Activated CD8-positive, alpha-beta T cell treated with anti-CD3 and anti-CD28 coated beads for 36 hours (primary cell): ENCODE measurements around the gene S100B. TPM values are rescaled to one million over a fixed set of nuclear protein-coding genes. Genes with fewer than 3 reads are reported as not detected.

Experiments used
- ATAC-seq: fragments of 200-7000 bp; cut with Tn5 transposase; one replicate; pipeline ENCODE4 v1.10.0; 2021; ENCODE audit warnings: mild to moderate bottlenecking, moderate library complexity
- CTCF ChIA-PET: fragments of 350-600 bp; sonication (Branson Sonifier 250); formaldehyde crosslinking; loops from one replicate; lab custom pipeline; 2021; ENCODE audit warnings: antibody characterized with exemption; lab: Charles Lee
- POLR2A ChIA-PET: fragments of 350-600 bp; sonication (Branson Sonifier 250); formaldehyde crosslinking; loops from one replicate; lab custom pipeline; 2021; ENCODE audit warnings: antibody characterized with exemption; lab: Charles Lee
- DNase-seq: peaks from one replicate; pipeline ENCODE4 v3.0.0-alpha.2; 2020
- H3K27ac Mint-ChIP-seq: one replicate; pipeline ENCODE4 v1.8.0; 2021; ENCODE audit warnings: mild to moderate bottlenecking, mixed read lengths
- H3K27me3 Mint-ChIP-seq: one replicate; pipeline ENCODE4 v1.8.0; 2021; ENCODE audit warnings: mixed read lengths
- H3K36me3 Mint-ChIP-seq: one replicate; pipeline ENCODE4 v1.8.0; 2021; ENCODE audit warnings: low read depth, mixed read lengths
- H3K4me1 Mint-ChIP-seq: one replicate; pipeline ENCODE4 v1.8.0; 2021; ENCODE audit warnings: low read depth, mixed read lengths
- H3K4me3 Mint-ChIP-seq: one replicate; pipeline ENCODE4 v1.8.0; 2021; ENCODE audit warnings: mild to moderate bottlenecking, moderate library complexity, mixed read lengths
- H3K9me3 Mint-ChIP-seq: one replicate; pipeline ENCODE4 v1.8.0; 2021; ENCODE audit warnings: mixed read lengths
- intact Hi-C: fragments of 100-400 bp; cut with micrococcal nuclease; formaldehyde crosslinking; loops from one replicate; pipeline ENCODE4 v1.10.0; 2022
- total RNA-seq, 2 experiments: library from RNA; stranded (reverse); gene quantifications; one replicate each; pipeline ENCODE4 v1.2.3, GENCODE V29; 2021
- TF ChIP-seq, protein P1 (sequence below): fragments of 200-600 bp; IDR thresholded peaks from one replicate; pipeline ENCODE4 v1.8.0; 2022; ENCODE audit warnings: antibody characterized with exemption, mild to moderate bottlenecking

S100B gene
- total RNA-seq, 2 experiments from 2014 or later: 2.7 to 3.0 TPM

DNA sequence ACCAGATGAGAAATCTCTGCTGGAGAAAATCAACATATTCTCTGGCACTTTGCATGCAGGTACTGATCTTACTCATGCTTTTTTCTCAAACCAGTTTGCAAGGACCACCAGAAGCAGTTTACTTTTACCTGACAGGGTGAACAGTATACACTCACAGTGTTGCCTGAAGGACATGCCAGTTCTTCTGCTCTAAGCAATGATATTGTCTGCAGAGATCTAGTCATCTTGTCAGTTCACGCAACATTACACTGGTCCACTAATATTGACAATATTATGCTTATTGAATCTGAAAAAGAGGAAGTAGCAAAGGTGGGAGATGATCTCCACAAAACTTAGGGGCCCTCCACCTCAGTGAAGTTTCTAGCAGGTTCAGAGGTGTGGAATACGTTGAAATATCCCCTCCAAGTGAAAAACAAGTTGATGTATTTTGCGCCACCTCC is 3.8 kb upstream of the S100B start:
- no peak for ATAC-seq
- CTCF ChIA-PET: interaction anchor here (0.9 to 1.4 kb wide), 3 partner anchors 11 to 42 kb away, joined by 3 to 4 read pairs (median 3); no protein-coding TSS in a partner anchor
- H3K27ac Mint-ChIP-seq: no peak overlapping the region
- POLR2A ChIA-PET: no interaction called here
- intact Hi-C loops: no loop called here
- TF ChIP-seq, protein P1, sequence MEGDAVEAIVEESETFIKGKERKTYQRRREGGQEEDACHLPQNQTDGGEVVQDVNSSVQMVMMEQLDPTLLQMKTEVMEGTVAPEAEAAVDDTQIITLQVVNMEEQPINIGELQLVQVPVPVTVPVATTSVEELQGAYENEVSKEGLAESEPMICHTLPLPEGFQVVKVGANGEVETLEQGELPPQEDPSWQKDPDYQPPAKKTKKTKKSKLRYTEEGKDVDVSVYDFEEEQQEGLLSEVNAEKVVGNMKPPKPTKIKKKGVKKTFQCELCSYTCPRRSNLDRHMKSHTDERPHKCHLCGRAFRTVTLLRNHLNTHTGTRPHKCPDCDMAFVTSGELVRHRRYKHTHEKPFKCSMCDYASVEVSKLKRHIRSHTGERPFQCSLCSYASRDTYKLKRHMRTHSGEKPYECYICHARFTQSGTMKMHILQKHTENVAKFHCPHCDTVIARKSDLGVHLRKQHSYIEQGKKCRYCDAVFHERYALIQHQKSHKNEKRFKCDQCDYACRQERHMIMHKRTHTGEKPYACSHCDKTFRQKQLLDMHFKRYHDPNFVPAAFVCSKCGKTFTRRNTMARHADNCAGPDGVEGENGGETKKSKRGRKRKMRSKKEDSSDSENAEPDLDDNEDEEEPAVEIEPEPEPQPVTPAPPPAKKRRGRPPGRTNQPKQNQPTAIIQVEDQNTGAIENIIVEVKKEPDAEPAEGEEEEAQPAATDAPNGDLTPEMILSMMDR: no peak
- no peaks in the 10 kb centered on the region for H3K36me3 Mint-ChIP-seq
- no peak for DNase-seq
- peaks cover 36% of the 10 kb centered on the region for H3K4me1 Mint-ChIP-seq
- H3K4me3 Mint-ChIP-seq: no peak overlapping the region
- H3K9me3 Mint-ChIP-seq: peaks cover 3% of the 10 kb centered on the region
- H3K27me3 Mint-ChIP-seq: no peaks in the 10 kb centered on the region

GRCh38 chr21:46607636-46608035 is 2.8 kb upstream of the S100B start:
- H3K36me3 Mint-ChIP-seq: no peaks in the 10 kb centered on the region
- intact Hi-C loops: no loop called here
- no peak overlapping the region for H3K27ac Mint-ChIP-seq
- CTCF ChIA-PET: interaction anchor here (0.9 to 1.3 kb wide), 3 partner anchors 11 to 13 kb away, joined by 3 to 4 read pairs (median 4); no protein-coding TSS in a partner anchor
- TF ChIP-seq, protein P1: no peak
- POLR2A ChIA-PET: no interaction called here
- H3K4me1 Mint-ChIP-seq: peaks cover 38% of the 10 kb centered on the region
- no peak overlapping the region for H3K4me3 Mint-ChIP-seq
- H3K9me3 Mint-ChIP-seq: peaks cover 3% of the 10 kb centered on the region
- DNase-seq (no peak), ATAC-seq (no peak)
- no peaks in the 10 kb centered on the region for H3K27me3 Mint-ChIP-seq

- TF ChIP-seq, protein P1: no peak
- intact Hi-C loops: no loop called here
- H3K9me3 Mint-ChIP-seq: peaks cover 3% of the 10 kb centered on the region
- CTCF ChIA-PET: no interaction called here
- H3K4me3 Mint-ChIP-seq: no peak overlapping the region
- POLR2A ChIA-PET: interaction anchor here (1.1 to 1.7 kb wide), 5 partner anchors 9 to 46 kb away, joined by 3 to 19 read pairs (median 5); partner anchors contain the start of gene PRMT2
- H3K27me3 Mint-ChIP-seq: no peaks in the 10 kb centered on the region
- peaks cover 39% of the 10 kb centered on the region for H3K4me1 Mint-ChIP-seq
- DNase-seq: no peak
- ATAC-seq: peak; percentile 17
- H3K36me3 Mint-ChIP-seq: no peaks in the 10 kb centered on the region
- peak overlapping the region; percentile 82 for H3K27ac Mint-ChIP-seq
Measured at GRCh38 chr21:46606427-46606813, 1.5 kb upstream of the S100B start.

DNA sequence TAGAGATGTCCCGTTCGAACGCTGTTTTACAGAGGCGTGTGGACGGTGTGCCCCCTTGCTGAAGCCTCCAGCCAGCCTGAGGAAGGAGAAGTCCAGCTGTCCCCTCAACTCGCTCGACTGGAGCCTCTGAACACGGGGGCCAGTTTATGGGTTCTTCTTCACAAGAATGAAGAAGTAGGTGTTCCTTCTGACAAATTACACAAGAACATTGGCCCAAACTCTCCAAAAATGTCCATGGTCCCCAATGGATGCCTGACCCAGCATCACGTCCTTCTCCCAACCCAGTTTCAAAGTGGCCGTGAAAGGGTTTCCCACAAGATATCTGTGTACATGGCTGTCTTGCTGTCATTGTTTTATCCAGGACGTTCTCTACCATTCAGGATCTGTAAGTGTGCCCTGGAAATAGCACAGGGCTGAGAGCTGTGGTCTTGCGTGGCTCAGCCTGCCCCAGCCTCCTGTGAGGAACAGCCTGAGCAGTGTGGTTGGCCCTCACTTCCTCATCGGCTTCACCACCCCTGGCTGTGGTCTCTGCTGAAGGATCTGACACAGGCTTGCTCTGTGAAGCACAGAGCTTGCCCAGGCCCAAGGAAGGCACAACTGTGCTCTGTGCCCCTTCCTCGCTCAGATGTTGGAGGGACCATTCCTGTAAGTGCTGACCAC is 1.0 kb upstream of the S100B start:
- TF ChIP-seq, protein P1: no peak
- peaks cover 3% of the 10 kb centered on the region for H3K9me3 Mint-ChIP-seq
- H3K4me1 Mint-ChIP-seq: peaks cover 42% of the 10 kb centered on the region
- ChIA-PET CTCF (no interaction called here), POLR2A (interaction anchor here (0.7 to 1.7 kb wide), 7 partner anchors 9 to 110 kb away, joined by 3 to 19 read pairs (median 5); partner anchors contain the start of gene PRMT2)
- H3K4me3 Mint-ChIP-seq: no peak overlapping the region
- intact Hi-C loops: no loop called here
- peak overlapping the region; percentile 82 for H3K27ac Mint-ChIP-seq
- ATAC-seq (peak; percentile 85), DNase-seq (peak; percentile 67)
- H3K36me3 Mint-ChIP-seq: no peaks in the 10 kb centered on the region
- no peaks in the 10 kb centered on the region for H3K27me3 Mint-ChIP-seq

DNA sequence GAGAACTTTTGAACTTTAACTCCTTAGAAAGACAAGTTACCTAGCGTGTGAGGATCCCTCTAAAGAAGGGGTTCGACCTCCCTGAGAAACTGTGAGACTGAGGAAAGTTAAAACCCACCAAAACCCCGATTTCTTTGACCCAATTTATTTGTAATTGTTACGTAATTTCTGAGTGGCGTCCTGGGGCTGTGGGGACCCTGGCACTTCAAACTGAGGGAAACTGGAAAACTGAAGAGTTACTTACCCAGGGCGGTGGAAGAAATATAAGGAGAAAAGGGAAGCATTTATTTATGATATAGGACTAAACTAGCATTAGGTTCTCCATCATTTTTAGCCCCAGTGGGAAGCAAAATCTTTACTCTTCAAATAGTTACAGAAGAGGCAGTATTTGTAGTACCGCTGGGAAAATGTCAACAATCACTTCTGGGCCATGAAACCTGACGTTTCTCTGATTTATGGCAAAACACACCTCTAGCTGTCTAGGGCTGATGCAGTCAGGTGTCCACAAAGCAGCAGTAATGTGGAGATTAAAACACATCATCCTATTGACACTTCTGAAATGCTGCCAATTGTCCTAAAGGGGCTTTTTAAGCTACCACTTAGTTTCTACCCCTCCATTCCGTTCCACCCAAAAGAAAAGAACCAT is 430 bp downstream of the S100B start:
- POLR2A ChIA-PET: interaction anchor here (1.0 to 1.7 kb wide), 2 partner anchors 15 to 21 kb away, joined by 4 to 6 read pairs; no protein-coding TSS in a partner anchor
- CTCF ChIA-PET: no interaction called here
- Mint-ChIP-seq H3K4me1 (peaks cover 47% of the 10 kb centered on the region), H3K36me3 (no peaks in the 10 kb centered on the region), H3K27me3 (no peaks in the 10 kb centered on the region), H3K27ac (peak overlapping the region; percentile 82), H3K4me3 (peak overlapping the region; percentile 69), H3K9me3 (no peaks in the 10 kb centered on the region)
- peak; percentile 15 for ATAC-seq
- no peak for DNase-seq
- TF ChIP-seq, protein P1: no peak
- intact Hi-C loops: no loop called here
